NCI-H146 (cell line): ENCODE measurements around the gene GNG8.
"Not testable (repeated sequence)": the region's sequence is repeated elsewhere in the genome, so short reads cannot be mapped to it uniquely, and the experiment has no call there.

Source experiments
- DNase-seq: peaks from one replicate; lab custom pipeline; 2025; lab: John Stamatoyannopoulos, UW

The GNG8 gene

DNA sequence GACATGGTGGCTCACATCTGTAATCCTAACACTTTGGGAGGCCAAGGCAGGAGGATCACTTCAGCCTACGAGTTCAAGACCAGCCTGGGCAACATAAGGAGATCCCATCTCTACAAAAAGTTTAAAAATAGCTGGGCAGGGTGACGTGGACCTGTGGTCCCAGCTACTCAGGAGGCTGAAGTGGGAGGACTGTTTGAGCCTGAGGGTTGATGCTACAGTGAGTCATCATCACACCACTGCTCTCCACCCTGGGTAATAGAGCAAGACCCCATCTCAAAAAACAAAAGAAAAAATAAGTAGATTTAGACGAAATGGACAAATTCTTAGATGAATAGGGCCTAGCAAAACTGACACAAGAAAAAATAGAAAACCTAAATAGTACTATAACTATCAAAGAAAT lies 10.4 kb upstream of the GNG8 start:
- DNase-seq: no peak

GRCh38 chr19:46644720-46645119 lies 8.7 kb upstream of the GNG8 start:
- DNase-seq: no peak

GRCh38 chr19:46640656-46641055 lies 4.7 kb upstream of the GNG8 start:
- DNase-seq: no peak

DNA sequence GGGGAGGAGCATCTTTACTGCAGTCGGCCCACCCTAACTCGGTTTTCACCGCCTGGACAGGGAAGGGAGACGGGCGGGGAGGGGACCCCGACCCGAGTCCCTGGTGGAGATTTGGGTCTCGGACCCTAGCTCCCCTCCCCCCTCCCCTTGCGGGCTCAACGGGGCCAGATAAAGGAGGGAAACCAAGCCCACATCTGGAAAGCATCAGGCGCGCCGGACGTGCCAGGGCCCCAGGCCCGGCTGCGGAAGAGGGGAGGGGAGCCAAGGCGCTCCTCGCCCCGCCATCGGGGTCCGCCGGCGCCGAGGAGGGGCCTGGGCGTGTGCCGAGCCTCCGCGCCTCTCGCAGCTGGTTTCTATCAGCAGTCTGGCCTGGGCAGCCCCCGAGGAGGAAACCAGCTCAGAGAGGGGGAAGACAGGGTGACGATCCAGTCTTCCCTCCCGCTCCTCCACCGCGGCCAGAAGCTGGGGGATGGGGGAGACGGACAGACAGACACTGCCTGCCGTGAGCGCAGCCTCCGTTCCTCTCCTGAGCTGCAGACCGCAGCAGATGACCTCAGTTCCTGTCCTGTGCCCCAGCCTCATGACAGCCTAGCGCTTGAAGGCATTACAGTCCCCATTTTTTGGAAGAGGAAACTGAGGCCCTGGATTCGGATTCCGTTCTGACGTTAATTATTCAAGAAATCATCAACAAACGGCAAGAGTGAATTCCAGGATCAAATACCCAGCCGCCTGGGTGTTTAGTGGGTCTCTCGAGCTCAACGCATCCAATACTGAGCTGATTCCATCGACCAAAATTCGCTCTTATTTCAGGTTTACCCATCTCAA lies 3.6 kb upstream of the GNG8 start:
- DNase-seq: peak; percentile 45

DNA sequence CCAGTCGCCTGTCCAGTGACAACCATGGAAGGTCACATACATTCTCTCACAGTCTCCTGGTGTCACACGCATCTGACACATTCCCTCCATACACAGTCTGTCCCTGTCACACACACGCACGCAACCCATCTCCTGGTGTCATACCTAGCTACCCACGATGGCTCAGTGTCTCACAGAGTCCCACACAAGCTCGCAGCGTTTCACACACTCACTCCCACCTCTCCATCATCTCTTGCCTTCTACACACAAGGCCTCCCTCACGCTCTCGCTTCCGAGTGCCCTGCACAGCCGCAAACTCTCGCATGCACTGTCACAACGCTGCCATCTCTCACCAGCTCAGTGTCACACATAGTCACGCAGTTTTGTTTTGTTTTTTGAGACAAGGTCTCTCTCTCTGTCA lies 1.2 kb upstream of the GNG8 start:
- no peak for DNase-seq

- peak; percentile 92 for DNase-seq
These were observed 1.3 kb downstream of the GNG8 start for GRCh38 chr19:46634656-46635218.

DNA sequence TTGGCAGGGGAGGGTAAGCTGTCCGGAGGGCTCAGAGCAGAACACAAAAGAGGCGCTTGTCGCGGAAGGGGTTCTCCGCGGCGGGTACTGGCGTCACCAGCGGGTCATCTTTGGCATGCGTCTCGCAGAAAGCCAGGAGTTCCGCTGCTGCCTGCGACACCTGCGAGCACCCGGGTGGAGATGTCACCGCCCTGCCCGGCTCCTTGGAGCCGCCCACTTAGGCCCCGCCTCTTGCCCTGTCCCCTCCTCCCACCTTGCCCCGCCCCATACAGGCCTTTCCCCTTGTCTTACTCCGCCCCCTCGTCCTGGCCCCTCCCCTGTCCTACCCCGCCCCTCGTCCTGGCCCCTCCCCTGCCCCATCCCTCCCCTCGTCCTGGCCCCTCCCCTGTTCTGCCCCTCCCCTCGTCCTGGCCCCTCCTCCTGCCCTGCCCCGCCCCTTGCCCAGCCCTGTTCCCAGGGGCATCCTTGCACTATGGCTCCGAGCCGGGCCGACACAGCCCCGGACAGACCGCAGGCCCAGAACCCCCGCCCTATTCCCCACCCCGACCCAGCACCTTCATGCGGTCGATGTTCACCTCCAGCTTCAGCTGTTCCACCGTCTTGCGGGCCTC lies 1.9 kb downstream of the GNG8 start:
- peak; percentile 88 for DNase-seq

- no peak for DNase-seq
These were observed 2.9 kb downstream of the GNG8 start for GRCh38 chr19:46633130-46633529.

GRCh38 chr19:46631481-46631880 lies 4.5 kb downstream of the GNG8 start:
- no peak for DNase-seq

- no peak for DNase-seq
These were observed 5.3 kb downstream of the GNG8 start for GRCh38 chr19:46630586-46631205.

DNA sequence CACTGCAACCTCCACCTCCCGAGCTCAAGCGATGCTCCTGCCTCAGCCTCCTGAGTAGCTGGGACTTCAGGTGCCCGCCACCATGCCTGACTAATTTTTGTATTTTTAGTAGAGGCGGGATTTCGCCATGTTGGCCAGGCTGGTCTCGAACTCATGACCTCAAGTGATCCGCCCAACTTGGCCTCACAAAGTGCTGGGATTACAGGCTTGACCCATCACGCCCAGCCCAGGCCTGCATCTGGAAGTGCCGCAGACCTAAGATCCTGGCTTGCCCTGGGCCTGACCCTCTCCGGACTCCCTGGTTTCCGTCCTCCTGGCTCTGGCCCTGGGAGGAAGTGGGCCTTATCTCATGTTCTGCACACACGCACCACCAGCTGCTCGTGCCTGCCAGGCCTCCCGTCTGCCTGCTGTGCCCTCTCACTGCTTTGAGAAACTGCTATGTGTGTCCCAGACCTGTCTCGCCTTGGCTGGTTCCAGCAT lies 6.4 kb downstream of the GNG8 start:
- no peak for DNase-seq

GRCh38 chr19:46628970-46629369 lies 7.0 kb downstream of the GNG8 start:
- DNase-seq: not testable (repeated sequence)

DNA sequence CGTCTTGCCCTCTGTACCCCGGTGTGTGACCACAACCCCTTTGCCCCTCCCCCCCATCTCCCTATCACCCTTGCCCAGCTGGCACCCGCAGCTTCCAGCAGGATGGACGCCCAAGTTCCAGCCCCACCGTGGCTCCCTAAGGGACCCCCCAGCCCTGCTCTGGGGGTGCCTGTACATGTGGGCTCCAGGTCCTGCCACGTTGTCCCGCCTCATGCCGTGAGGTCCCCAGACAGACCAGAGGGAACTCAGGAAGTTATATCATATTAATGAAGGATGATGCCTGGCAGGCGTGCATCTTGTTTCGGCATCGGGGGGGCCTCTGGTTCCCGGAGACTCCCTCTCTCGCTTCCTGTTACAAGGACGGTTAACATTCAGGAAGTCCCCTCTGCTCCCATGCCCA lies 9.6 kb downstream of the GNG8 start:
- DNase-seq: no peak

GRCh38 chr19:46625731-46626130 lies 10.3 kb downstream of the GNG8 start:
- no peak for DNase-seq

DNA sequence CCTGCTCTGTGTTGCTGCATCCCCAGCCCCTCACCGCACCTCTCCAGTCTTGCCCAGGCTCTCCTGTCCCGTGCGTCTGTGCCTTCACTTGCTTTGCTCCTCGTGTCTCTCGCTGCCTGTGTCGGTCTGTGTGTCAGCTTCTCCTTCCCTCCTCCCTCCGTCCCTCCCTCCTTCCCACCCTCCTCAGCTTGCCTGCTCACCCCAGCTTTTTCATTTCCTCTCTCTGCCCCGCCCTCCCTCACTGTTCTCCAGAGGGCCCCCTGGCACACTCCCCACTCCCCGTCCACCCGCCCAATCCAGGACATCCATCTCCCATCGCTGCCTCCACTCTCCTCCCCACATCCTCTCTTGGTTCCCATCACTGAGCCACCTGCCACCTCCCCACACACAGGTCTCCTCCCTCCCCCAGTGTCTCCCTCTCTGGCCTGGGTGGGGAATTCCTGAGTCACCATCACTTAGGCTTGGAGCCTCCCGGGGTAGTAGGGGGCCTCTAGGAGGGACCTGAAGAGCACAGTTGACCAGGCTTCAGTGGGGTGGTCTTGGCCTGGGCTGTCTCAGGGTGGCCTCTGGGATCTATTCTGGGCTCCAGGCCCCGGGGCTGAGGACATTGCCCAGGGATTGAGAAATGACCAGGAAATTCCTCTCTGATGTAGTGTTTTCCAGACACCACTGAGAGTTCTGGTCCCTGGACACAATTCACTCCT lies 10.9 kb downstream of the GNG8 start, which contains the start of gene PTGIR:
Gene PTGIR (minus strand): TSS at position 132 of the 704 bp plus-strand sequence. CDS start 864 bp downstream, outside the sequence.
- DNase-seq: peak; percentile 20

DNA sequence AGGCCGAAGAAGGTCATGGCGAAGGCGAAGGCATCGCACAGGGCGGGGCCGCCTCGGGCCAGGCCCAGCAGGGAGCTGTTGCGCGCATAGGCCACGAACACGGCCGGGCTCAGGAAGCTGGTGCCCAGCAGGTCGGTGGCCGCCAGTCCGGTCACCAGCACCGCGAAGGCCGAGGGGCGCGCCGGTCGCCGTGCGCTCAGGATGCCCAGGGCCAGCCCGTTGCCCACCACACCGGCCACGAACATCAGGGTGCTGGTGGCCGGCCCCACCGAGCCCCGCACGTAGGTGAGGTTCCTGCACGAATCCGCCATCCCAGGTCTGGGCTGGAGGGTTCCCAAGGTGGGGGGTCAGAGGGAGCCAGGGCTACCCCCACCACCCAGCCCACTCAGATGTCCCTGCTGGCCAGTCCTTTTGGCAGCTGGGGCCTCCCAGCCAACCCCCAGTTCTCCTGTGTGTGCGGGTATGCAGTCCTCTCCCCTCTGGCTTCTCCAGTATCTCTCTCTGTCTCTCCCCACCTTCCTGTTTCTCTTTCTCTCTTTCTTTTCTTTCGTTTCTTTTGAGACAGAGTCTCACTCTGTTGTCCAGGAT lies 12.0 kb downstream of the GNG8 start:
- DNase-seq: no peak

DNA sequence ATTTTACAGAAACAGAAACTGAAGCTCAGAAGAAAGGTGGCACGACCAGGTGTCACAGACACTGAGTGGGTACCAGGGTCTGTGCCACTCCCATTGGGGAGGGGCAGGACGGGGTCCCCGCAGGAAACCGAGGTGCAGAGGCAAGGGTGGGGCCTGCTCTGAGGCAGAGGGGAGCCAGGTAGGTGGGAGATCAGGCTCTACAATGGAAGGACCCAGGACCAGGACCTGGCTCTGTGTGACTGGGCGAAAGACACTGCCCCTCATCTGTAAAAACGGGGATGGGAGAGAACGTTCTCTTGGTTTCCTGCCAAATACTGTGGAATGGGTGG lies 13.9 kb downstream of the GNG8 start:
- no peak for DNase-seq

DNA sequence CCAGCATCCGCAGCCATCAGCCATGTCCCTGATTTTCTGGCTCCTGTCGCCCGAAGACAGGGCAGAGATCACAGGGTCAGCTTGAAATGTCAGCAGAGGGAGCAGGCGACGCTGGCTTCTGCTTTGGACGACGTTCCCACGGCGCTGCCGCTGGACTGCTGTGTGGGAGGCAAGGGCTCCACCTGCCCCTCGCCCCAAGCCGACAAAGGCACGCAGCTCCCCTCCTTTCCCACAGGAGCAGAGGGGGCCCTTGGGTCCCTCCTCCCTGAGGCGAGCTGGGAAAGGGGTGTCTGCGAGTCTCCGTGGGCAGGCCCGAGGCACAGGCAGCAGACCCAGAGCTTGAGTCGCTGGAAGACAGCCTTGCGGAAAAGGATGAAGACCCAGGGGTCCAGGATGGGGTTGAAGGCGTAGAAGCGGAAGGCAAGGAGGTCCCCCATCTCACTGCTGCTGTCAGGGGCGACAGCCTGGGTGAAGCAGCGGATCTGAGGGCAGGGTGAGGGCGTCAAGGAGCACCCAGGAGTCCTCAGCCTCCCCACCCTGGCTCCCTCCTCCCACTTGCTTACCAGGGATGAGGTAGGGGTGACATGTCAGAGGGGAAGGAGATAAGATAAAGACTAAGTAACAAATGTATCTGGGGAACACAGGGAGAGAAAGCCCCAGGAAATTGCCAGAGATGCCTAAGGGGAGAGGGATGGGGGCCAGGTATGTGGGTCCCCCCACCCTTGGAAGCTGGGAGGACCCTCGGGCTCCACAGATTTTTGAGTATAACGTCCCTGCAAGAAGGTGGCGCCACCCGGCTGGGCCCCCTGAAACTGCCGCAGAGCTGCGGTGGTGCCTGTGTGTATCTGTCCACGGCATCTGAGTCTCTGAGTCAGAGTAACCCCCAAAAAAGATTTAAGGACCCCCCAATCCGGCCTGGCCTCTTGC lies 14.5 kb downstream of the GNG8 start:
- no peak for DNase-seq

DNA sequence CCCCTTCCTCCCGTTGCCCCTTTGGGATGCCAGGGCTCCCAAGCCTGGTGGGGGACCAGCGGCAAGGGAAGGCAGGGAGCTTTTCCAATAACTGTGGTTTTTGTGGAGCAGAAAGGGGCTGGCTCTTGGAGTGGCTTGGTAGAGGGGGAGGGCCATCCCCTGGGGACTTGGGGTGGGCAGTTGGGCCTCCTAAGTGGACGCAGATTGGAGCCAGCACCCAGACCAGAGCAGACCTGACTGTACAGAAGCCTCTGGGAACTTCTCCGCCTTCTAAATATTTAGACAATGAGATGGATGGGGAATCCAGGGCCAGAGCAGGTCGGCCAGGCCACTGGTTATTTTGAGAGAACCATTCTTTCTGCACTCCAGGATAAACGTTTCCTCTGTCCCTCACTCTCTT lies 15.3 kb downstream of the GNG8 start:
- DNase-seq: no peak

DNA sequence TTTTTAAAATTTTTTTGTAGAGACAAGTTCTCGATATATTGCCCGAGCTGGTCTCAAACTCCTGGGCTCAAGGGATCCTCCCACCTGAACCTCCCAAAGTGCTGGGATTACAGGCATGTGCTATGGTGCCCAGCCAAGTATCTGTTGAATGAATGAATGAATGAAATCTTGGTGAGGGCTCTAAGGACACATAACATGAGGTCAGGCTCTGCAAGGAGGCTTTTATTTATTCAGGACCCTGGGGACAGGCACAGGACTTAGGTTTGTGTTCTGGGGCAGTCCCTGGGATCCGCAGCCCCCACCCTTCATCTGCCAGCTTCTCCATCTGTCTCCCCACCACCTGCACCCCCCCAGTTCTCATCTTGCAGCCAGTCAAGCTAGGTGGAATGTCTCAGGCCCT lies 15.7 kb downstream of the GNG8 start:
- DNase-seq: no peak
